Measurements from ENCODE around the gene CHD2. TPM values are rescaled to one million over a fixed set of nuclear protein-coding genes. Genes with fewer than 3 reads are reported as not detected.

CHD2 gene
- total and polyA plus RNA-seq, 10 of the 15 experiments (the other 5 are each of a cell fraction or from before 2014, with no cell fraction given) = 38.1 to 94.7 (median 63.3) TPM

GRCh38 chr15:93030430-93031102, 130.4 kb downstream of the CHD2 start:
- H3K36me3 ChIP-seq (ENCODE audit: control insufficient read depth in 2 of 2, insufficient read depth in 2 of 2, low read length in 1 of 2) = peaks cover 7 to 10% of the 10 kb centered on the region in 2 experiments
- H3K4me2 ChIP-seq (ENCODE audit: control insufficient read depth, insufficient read depth) = no peak overlapping the region
- no peak overlapping the region for H3K27ac ChIP-seq (ENCODE audit: control insufficient read depth, insufficient read depth)
- DNase-seq (ENCODE audit: low read depth, low spot score) (peak; percentile 7), ATAC-seq (peak; percentile 93), FAIRE-seq (peak; percentile 62)
- no peaks in the 10 kb centered on the region for H3K79me2 ChIP-seq (ENCODE audit: control insufficient read depth, insufficient read depth, low read length)
- ChIA-PET CTCF (interaction anchor here (0.6 to 5.8 kb wide), 29 partner anchors 10 to 1234 kb away, joined by 3 to 54 read pairs (median 3); partner anchors contain the start of gene CHD2), RAD21 (ENCODE audit: unreplicated experiment) (interaction anchor here (0.5 to 3.7 kb wide), 11 partner anchors 29 to 1293 kb away, joined by 3 to 40 read pairs (median 5); no protein-coding TSS in a partner anchor), POLR2A (no interaction called here), SMC1A (ENCODE audit: uncharacterized antibody, unreplicated experiment) (interaction anchor here (0.8 to 2.1 kb wide), 6 partner anchors 10 to 1086 kb away, joined by 3 to 6 read pairs (median 4); no protein-coding TSS in a partner anchor)
- WGBS (ENCODE audit: insufficient coverage, insufficient replicate concordance, low lambda C conversion rate, missing lambda C conversion rate) = 22% methylated on average over 20 of the region's 20 CpGs
- no TSS peak for BruUV-seq (replicated peaks)
- H3K4me1 ChIP-seq (ENCODE audit: control insufficient read depth, insufficient read depth, low read length) = no peaks in the 10 kb centered on the region
- in situ Hi-C loops (cut with MboI) = loop anchor here (25.0 kb wide), 1 partner anchor 1282 kb away; no protein-coding TSS in a partner anchor
- H3K9me3 ChIP-seq (replicated peaks; ENCODE audit: control insufficient read depth, insufficient read depth, low read length) = no peaks in the 10 kb centered on the region
- H3K9ac ChIP-seq (ENCODE audit: control insufficient read depth, insufficient read depth, low read length) = no peak overlapping the region
- intact Hi-C loops (cut with micrococcal nuclease; ENCODE audit: unreplicated experiment) = loop anchor here (2.0 to 10.0 kb wide), 3 partner anchors 236 to 1090 kb away; no protein-coding TSS in a partner anchor
- H3K4me3 ChIP-seq = no peak overlapping the region
- peaks cover 4% of the 10 kb centered on the region for H4K20me1 ChIP-seq (ENCODE audit: control insufficient read depth, insufficient read depth)
- H2AFZ ChIP-seq (ENCODE audit: control insufficient read depth, low read depth, low read length) = no peak overlapping the region
- no peaks in the 10 kb centered on the region for H3K27me3 ChIP-seq (replicated peaks in 1 of 2; ENCODE audit: control insufficient read depth in 2 of 2, insufficient read depth in 2 of 2, low read length in 1 of 2)
- TF ChIP-seq RUNX3 (IDR thresholded peaks at IDR 0.05; ENCODE audit: low read length) = peak; percentile 40; the same call in 1 of the 2 replicates
- TF ChIP-seq ESRRA (IDR thresholded peaks at IDR 0.05; ENCODE audit: low read length) = no peak
- TF ChIP-seq RAD21 (IDR thresholded peaks at IDR 0.05; ENCODE audit: insufficient read depth, low read depth, low read length) = peak; percentile 78
- TF ChIP-seq HSF1 (IDR thresholded peaks at IDR 0.05; ENCODE audit: low read depth, low read length) = no peak
- TF ChIP-seq YY1 (IDR thresholded peaks at IDR 0.05; ENCODE audit: low read depth, low read length) = 0 out of 2 replicates have a peak, but pooled peaks have one; percentile 35
- no peak for TF ChIP-seq ZNF217 (IDR thresholded peaks at IDR 0.05)
- no peak for TF ChIP-seq IRF4 (IDR thresholded peaks at IDR 0.05; ENCODE audit: low read depth, low read length)
- peak; percentile 74 for TF ChIP-seq SMC3 (IDR thresholded peaks at IDR 0.05; ENCODE audit: borderline replicate concordance, low read length)
- peak; percentile 80 to 88 (median 85); a peak in 5 of 6 replicates for TF ChIP-seq CTCF (IDR thresholded peaks at IDR 0.05 in 2 of 3, conservative IDR thresholded peaks at IDR 0.05 in 1 of 3; ENCODE audit: control insufficient read depth in 2 of 3, extremely low read depth in 1 of 3, insufficient read depth in 1 of 3, low read depth in 3 of 3, low read length in 3 of 3)
- no peak for TF ChIP-seq RB1 (IDR thresholded peaks at IDR 0.05; ENCODE audit: borderline replicate concordance)
- no peak for TF ChIP-seq LARP7 (IDR thresholded peaks at IDR 0.05)
- no peak for TF ChIP-seq POLR2AphosphoS2 (IDR thresholded peaks at IDR 0.05; ENCODE audit: low read depth, low read length)
- no peak for TF ChIP-seq MTA3 (IDR thresholded peaks at IDR 0.05; ENCODE audit: borderline replicate concordance, low read length)
- no peak for TF ChIP-seq ZBED1 (IDR thresholded peaks at IDR 0.05; ENCODE audit: borderline replicate concordance)
- no peak for TF ChIP-seq FOXM1 (IDR thresholded peaks at IDR 0.05; ENCODE audit: low read depth, low read length)
- no peak for TF ChIP-seq BCLAF1 (IDR thresholded peaks at IDR 0.05)
- no peak for TF ChIP-seq CREM (IDR thresholded peaks at IDR 0.05; ENCODE audit: low read depth)

Measured in GM12878 (cell line).